HepG2 (cell line): ENCODE data around the gene HOXA6.

Source experiments
- ARNTL ChIP-seq: sonication (generic); formaldehyde crosslinking; IDR thresholded peaks from 2 replicates; pipeline ENCODE4 v1.4.0; 2020; ENCODE audit warnings: mild to moderate bottlenecking, missing genetic modification reagents
- BHLHE40 ChIP-seq: IDR thresholded peaks from 2 replicates; pipeline ENCODE4 v1.6.1; 2011; ENCODE audit warnings: low read length, improper control_type of control experiment
- CREB1 ChIP-seq, 2 experiments: fragments of 450-650 bp in 1 of 2; IDR thresholded peaks; 2 replicates each; pipeline ENCODE4 v1.6.1; 2016 to 2017; ENCODE audit warnings: control low read depth in 1 of 2, mild to moderate bottlenecking in 1 of 2, missing compliant biosample characterization in 1 of 2, missing genetic modification characterization in 1 of 2
- KDM1A ChIP-seq: IDR thresholded peaks from 2 replicates; pipeline ENCODE4 v1.6.1; 2016; ENCODE audit warnings: missing compliant biosample characterization
- NR2F1 ChIP-seq, 2 experiments: fragments of 450-650 bp in 1 of 2; formaldehyde crosslinking in 1 of 2; IDR thresholded peaks; 2 replicates each; pipeline versions ENCODE4 v1.5.0 to v1.6.1; 2016 to 2020; ENCODE audit warnings: mild to moderate bottlenecking in 1 of 2, missing compliant biosample characterization in 1 of 2, missing genetic modification reagents in 1 of 2, moderate library complexity in 1 of 2
- RAD21 ChIP-seq: fragments of 450-650 bp; formaldehyde crosslinking; IDR thresholded peaks from 2 replicates; pipeline ENCODE4 v1.5.0; 2020; ENCODE audit warnings: mild to moderate bottlenecking
- RCOR2 ChIP-seq: IDR thresholded peaks from 2 replicates; pipeline ENCODE4 v1.6.1; 2016; ENCODE audit warnings: missing biosample characterization, missing genetic modification reagents
- YY1 ChIP-seq: IDR thresholded peaks from 2 replicates; pipeline ENCODE4 v1.6.1; 2011; ENCODE audit warnings: low read length, low read depth, moderate library complexity, mild to moderate bottlenecking; ENCODE audit not compliant: insufficient read depth, insufficient replicate concordance
- ZNF3 ChIP-seq: IDR thresholded peaks from 2 replicates; pipeline ENCODE4 v1.7.0; 2017; ENCODE audit warnings: inconsistent platforms
- ZNF660 ChIP-seq: sonication (generic); formaldehyde crosslinking; IDR thresholded peaks from 2 replicates; pipeline ENCODE4 v1.5.1; 2020; ENCODE audit warnings: mild to moderate bottlenecking, low read depth, missing genetic modification reagents, borderline replicate concordance
- TF ChIP-seq, protein P1 (sequence below): sonication (generic); formaldehyde crosslinking; IDR thresholded peaks from 2 replicates; pipeline ENCODE4 v1.5.0; 2020; ENCODE audit warnings: mild to moderate bottlenecking, missing genetic modification reagents, moderate library complexity
- TF ChIP-seq, protein P2 (sequence below), 2 experiments: IDR thresholded peaks; 2 replicates each; pipeline ENCODE4 v1.6.1; 2011 to 2012; ENCODE audit warnings: low read length in 2 of 2, borderline replicate concordance in 1 of 2, low read depth in 1 of 2, mild to moderate bottlenecking in 1 of 2, moderate library complexity in 1 of 2
- TF ChIP-seq, protein P3 (sequence below): sonication (generic); formaldehyde crosslinking; IDR thresholded peaks from 2 replicates; pipeline ENCODE4 v1.9.0; 2021; ENCODE audit warnings: missing genetic modification reagents, mild to moderate bottlenecking, borderline replicate concordance

DNA sequence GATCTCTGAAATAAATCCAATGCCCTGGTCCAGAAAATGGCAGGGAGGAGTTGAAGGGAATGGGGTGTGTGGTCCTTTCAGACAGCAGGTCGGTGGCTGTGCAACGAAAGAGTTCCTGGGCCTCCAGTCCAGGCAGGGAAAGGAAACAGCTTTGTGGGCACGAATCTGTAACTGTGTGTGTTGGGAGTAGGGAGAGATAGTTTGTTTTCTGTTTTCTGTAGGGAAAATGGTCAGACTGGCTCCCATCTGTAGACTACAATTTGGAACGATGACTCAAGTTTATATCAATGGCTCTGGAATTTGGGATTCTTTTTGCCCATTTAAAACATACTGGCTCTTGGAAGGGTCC, 20.3 kb upstream of the HOXA6 start:
- TF ChIP-seq ARNTL (CRISPR knock-in tag) (no peak), ZNF3 (CRISPR knock-in tag) (no peak), CREB1 (IDR thresholded peaks at IDR 0.05) (no peak), CREB1 (CRISPR knock-in tag; IDR thresholded peaks at IDR 0.05) (no peak), YY1 (no peak), KDM1A (CRISPR knock-in tag) (no peak), BHLHE40 (no peak), NR2F1 (CRISPR knock-in tag; IDR thresholded peaks at IDR 0.05) (no peak), RCOR2 (CRISPR knock-in tag) (no peak), ZNF660 (no peak), RAD21 (CRISPR knock-in tag) (no peak)
- TF ChIP-seq, protein P1, sequence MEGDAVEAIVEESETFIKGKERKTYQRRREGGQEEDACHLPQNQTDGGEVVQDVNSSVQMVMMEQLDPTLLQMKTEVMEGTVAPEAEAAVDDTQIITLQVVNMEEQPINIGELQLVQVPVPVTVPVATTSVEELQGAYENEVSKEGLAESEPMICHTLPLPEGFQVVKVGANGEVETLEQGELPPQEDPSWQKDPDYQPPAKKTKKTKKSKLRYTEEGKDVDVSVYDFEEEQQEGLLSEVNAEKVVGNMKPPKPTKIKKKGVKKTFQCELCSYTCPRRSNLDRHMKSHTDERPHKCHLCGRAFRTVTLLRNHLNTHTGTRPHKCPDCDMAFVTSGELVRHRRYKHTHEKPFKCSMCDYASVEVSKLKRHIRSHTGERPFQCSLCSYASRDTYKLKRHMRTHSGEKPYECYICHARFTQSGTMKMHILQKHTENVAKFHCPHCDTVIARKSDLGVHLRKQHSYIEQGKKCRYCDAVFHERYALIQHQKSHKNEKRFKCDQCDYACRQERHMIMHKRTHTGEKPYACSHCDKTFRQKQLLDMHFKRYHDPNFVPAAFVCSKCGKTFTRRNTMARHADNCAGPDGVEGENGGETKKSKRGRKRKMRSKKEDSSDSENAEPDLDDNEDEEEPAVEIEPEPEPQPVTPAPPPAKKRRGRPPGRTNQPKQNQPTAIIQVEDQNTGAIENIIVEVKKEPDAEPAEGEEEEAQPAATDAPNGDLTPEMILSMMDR (CRISPR knock-in tag): no peak
- TF ChIP-seq, protein P2, sequence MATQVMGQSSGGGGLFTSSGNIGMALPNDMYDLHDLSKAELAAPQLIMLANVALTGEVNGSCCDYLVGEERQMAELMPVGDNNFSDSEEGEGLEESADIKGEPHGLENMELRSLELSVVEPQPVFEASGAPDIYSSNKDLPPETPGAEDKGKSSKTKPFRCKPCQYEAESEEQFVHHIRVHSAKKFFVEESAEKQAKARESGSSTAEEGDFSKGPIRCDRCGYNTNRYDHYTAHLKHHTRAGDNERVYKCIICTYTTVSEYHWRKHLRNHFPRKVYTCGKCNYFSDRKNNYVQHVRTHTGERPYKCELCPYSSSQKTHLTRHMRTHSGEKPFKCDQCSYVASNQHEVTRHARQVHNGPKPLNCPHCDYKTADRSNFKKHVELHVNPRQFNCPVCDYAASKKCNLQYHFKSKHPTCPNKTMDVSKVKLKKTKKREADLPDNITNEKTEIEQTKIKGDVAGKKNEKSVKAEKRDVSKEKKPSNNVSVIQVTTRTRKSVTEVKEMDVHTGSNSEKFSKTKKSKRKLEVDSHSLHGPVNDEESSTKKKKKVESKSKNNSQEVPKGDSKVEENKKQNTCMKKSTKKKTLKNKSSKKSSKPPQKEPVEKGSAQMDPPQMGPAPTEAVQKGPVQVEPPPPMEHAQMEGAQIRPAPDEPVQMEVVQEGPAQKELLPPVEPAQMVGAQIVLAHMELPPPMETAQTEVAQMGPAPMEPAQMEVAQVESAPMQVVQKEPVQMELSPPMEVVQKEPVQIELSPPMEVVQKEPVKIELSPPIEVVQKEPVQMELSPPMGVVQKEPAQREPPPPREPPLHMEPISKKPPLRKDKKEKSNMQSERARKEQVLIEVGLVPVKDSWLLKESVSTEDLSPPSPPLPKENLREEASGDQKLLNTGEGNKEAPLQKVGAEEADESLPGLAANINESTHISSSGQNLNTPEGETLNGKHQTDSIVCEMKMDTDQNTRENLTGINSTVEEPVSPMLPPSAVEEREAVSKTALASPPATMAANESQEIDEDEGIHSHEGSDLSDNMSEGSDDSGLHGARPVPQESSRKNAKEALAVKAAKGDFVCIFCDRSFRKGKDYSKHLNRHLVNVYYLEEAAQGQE (IDR thresholded peaks at IDR 0.05; ENCODE audit: borderline replicate concordance in 1 of 2, low read depth in 1 of 2, low read length in 2 of 2): no peak
- TF ChIP-seq, protein P3, sequence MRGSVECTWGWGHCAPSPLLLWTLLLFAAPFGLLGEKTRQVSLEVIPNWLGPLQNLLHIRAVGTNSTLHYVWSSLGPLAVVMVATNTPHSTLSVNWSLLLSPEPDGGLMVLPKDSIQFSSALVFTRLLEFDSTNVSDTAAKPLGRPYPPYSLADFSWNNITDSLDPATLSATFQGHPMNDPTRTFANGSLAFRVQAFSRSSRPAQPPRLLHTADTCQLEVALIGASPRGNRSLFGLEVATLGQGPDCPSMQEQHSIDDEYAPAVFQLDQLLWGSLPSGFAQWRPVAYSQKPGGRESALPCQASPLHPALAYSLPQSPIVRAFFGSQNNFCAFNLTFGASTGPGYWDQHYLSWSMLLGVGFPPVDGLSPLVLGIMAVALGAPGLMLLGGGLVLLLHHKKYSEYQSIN (CRISPR knock-in tag): no peak
